PC-3 (cell line): ENCODE results near the gene DUSP6. TPM values are rescaled to one million over a fixed set of nuclear protein-coding genes. Genes with fewer than 3 reads are reported as not detected.
A peak's percentile ranks its signal among the peaks of the same experiment; 100 is the strongest.

Experiments used
- ATAC-seq: fragments of 200-7000 bp; cut with Tn5 transposase; 2 replicates; pipeline ENCODE4 v1.9.1; 2020; ENCODE audit warnings: mild to moderate bottlenecking, moderate library complexity
- BruUV-seq: library from RNA; stranded (reverse); fragments of 400-500 nt; replicated peaks from 2 replicates; lab custom pipeline; 2021; lab: Mats Ljungman, UMichigan
- CTCF ChIA-PET: fragments of 300-600 bp; sonication (Branson Sonifier 250); formaldehyde crosslinking; loops from one replicate; lab custom pipeline; 2022; ENCODE audit warnings: antibody characterized with exemption; lab: Charles Lee
- POLR2A ChIA-PET: fragments of 300-600 bp; sonication (Branson Sonifier 250); formaldehyde crosslinking; loops from one replicate; lab custom pipeline; 2022; ENCODE audit warnings: antibody characterized with exemption; ENCODE audit not compliant: unreplicated experiment; lab: Charles Lee
- DNase-seq: peaks from one replicate; pipeline ENCODE4 v3.0.0-alpha.2; 2015
- H2AFZ ChIP-seq: fragments of 300-600 bp; sonication (generic); 2 replicates; pipeline ENCODE4 v1.6.0; 2016; ENCODE audit warnings: antibody characterized with exemption, low read length
- H3F3A ChIP-seq: fragments of 300-600 bp; sonication (generic); one replicate; pipeline ENCODE4 v1.6.0; 2017; ENCODE audit warnings: antibody characterized with exemption, low read length, control low read depth, mild to moderate bottlenecking; ENCODE audit not compliant: unreplicated experiment
- H3K27ac ChIP-seq: fragments of 300-600 bp; sonication (generic); 2 replicates; pipeline ENCODE4 v1.5.1; 2016; ENCODE audit warnings: mild to moderate bottlenecking, low read length
- H3K27me3 ChIP-seq: fragments of 300-600 bp; sonication (generic); 2 replicates; pipeline ENCODE4 v1.6.1; 2016; ENCODE audit warnings: low read length, mixed read lengths
- H3K36me3 ChIP-seq: fragments of 300-600 bp; sonication (generic); 2 replicates; pipeline ENCODE4 v1.6.1; 2016; ENCODE audit warnings: low read depth, mixed run types, low read length, mixed read lengths
- H3K4me1 ChIP-seq: fragments of 300-600 bp; sonication (generic); 2 replicates; pipeline ENCODE4 v1.5.1; 2016; ENCODE audit warnings: low read length; ENCODE audit not compliant: insufficient read depth
- H3K4me2 ChIP-seq: fragments of 300-600 bp; sonication (generic); 2 replicates; pipeline ENCODE4 v1.6.0; 2016; ENCODE audit warnings: low read length
- H3K4me3 ChIP-seq: fragments of 300-600 bp; sonication (generic); 2 replicates; pipeline ENCODE4 v1.5.1; 2016; ENCODE audit warnings: mild to moderate bottlenecking, low read length, mixed read lengths
- H3K79me2 ChIP-seq: fragments of 300-600 bp; sonication (generic); 2 replicates; pipeline ENCODE4 v1.6.1; 2017; ENCODE audit warnings: low read length, mixed read lengths
- H3K9ac ChIP-seq: fragments of 300-600 bp; sonication (generic); 2 replicates; pipeline ENCODE4 v1.6.0; 2016; ENCODE audit warnings: mild to moderate bottlenecking, low read length
- H3K9me2 ChIP-seq: fragments of 300-600 bp; sonication (generic); replicated peaks from 2 replicates; pipeline ENCODE4 v1.6.1; 2016; ENCODE audit warnings: mixed run types, low read length, mixed read lengths
- H3K9me3 ChIP-seq: fragments of 300-600 bp; sonication (generic); 2 replicates; pipeline ENCODE4 v1.6.1; 2016; ENCODE audit warnings: low read length, mixed read lengths
- H4K20me1 ChIP-seq: fragments of 300-600 bp; sonication (generic); 2 replicates; pipeline ENCODE4 v1.6.1; 2016; ENCODE audit warnings: low read length, mixed read lengths
- EZH2 ChIP-seq: fragments of 300-600 bp; sonication (generic); IDR thresholded peaks from one replicate; pipeline ENCODE4 v1.6.1; 2017; ENCODE audit warnings: antibody characterized with exemption, mild to moderate bottlenecking, low read length; ENCODE audit not compliant: unreplicated experiment
- EZH2phosphoT487 ChIP-seq: fragments of 300-600 bp; sonication (generic); IDR thresholded peaks from 2 replicates; pipeline ENCODE4 v1.6.1; 2018; ENCODE audit warnings: mild to moderate bottlenecking, antibody characterized with exemption, low read length, borderline replicate concordance
- intact Hi-C: fragments of 100-400 bp; cut with micrococcal nuclease; formaldehyde crosslinking; loops from 2 replicates; pipeline ENCODE4 v1.9.0; 2023
- total RNA-seq: library from RNA; depleted of rRNA; stranded (reverse); fragments of >200 nt; gene quantifications from 2 replicates; pipeline ENCODE4 v1.2.3, GENCODE V29; 2014
- TF ChIP-seq, protein P1 (sequence below): fragments of 300-600 bp; sonication (generic); conservative IDR thresholded peaks from 2 replicates; pipeline ENCODE4 v1.5.1; 2017; ENCODE audit warnings: antibody characterized with exemption, low read depth, mild to moderate bottlenecking, low read length

DUSP6 gene
- total RNA-seq, 1 experiment from 2014 or later = 244 TPM

DNA sequence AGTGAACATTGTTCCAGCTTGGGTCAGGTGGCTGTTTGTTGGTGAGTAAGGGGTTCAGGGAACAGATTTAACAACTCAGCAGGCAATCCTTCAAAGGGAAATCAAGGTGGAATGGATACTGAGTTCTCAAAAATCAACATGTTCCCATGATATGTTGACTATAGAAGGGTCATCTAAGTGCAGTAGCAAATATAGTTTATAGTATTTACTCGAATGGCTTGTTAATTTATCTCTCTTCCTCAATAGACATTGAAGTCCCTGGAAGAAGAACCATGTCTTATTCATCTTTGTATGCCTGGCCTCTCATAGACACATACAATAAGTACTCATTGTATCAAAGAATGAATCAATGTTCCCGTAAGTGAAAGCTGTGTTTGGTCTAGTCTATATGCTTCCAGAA, 24.5 kb upstream of the DUSP6 start:
- Histone ChIP-seq H3K4me3 (no peak overlapping the region), H3K27ac (peak overlapping the region; percentile 92), H4K20me1 (no peaks in the 10 kb centered on the region), H3F3A (peaks cover 9% of the 10 kb centered on the region), H3K9me2 (no peaks in the 10 kb centered on the region), H3K27me3 (no peaks in the 10 kb centered on the region), H3K9me3 (no peaks in the 10 kb centered on the region), H3K36me3 (no peaks in the 10 kb centered on the region; the same call in 1 of the 2 replicates), H3K79me2 (no peaks in the 10 kb centered on the region), H2AFZ (no peak overlapping the region), H3K4me1 (peaks cover 48% of the 10 kb centered on the region), H3K4me2 (no peak overlapping the region), H3K9ac (peak overlapping the region; percentile 51; the same call in 1 of the 2 replicates)
- CTCF ChIA-PET = interaction anchor here (0.6 kb wide), 1 partner anchor 22 kb away, joined by 3 read pairs; no protein-coding TSS in a partner anchor
- no TSS peak for BruUV-seq
- ATAC-seq (no peak), DNase-seq (no peak)
- POLR2A ChIA-PET = no interaction called here
- intact Hi-C loops = no loop called here
- no peak for TF ChIP-seq EZH2phosphoT487

DNA sequence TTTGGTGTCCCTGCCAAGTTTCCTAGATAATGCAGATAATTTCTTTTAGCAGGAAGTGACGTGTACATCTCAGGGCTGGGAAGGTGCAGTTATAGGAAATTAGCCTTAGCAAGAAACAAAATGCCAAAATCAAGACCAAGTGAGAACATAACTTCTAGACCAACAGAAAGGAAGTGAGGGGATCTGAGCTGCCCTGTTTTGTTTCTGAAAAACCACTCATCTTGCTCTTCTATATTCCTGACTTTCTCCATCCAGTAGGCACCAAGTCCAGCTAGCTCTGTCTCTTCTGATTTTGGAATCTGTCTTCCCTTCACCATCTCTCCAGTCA, 23.9 kb upstream of the DUSP6 start:
- Histone ChIP-seq H3K27me3 (no peaks in the 10 kb centered on the region), H3K9me2 (no peaks in the 10 kb centered on the region), H2AFZ (no peak overlapping the region), H3K4me1 (peaks cover 55% of the 10 kb centered on the region), H3K9ac (peak overlapping the region; percentile 51), H3K27ac (peak overlapping the region; percentile 92), H3K9me3 (no peaks in the 10 kb centered on the region), H4K20me1 (no peaks in the 10 kb centered on the region), H3K4me3 (no peak overlapping the region), H3K4me2 (peak overlapping the region; percentile 7), H3F3A (peaks cover 9% of the 10 kb centered on the region), H3K36me3 (no peaks in the 10 kb centered on the region; the same call in 1 of the 2 replicates), H3K79me2 (no peaks in the 10 kb centered on the region)
- DNase-seq (no peak), ATAC-seq (no peak)
- no TSS peak for BruUV-seq
- TF ChIP-seq EZH2phosphoT487 (no peak), EZH2 (no peak)
- TF ChIP-seq, protein P1, sequence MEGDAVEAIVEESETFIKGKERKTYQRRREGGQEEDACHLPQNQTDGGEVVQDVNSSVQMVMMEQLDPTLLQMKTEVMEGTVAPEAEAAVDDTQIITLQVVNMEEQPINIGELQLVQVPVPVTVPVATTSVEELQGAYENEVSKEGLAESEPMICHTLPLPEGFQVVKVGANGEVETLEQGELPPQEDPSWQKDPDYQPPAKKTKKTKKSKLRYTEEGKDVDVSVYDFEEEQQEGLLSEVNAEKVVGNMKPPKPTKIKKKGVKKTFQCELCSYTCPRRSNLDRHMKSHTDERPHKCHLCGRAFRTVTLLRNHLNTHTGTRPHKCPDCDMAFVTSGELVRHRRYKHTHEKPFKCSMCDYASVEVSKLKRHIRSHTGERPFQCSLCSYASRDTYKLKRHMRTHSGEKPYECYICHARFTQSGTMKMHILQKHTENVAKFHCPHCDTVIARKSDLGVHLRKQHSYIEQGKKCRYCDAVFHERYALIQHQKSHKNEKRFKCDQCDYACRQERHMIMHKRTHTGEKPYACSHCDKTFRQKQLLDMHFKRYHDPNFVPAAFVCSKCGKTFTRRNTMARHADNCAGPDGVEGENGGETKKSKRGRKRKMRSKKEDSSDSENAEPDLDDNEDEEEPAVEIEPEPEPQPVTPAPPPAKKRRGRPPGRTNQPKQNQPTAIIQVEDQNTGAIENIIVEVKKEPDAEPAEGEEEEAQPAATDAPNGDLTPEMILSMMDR = no peak
- CTCF ChIA-PET = interaction anchor here (0.6 kb wide), 1 partner anchor 21 kb away, joined by 3 read pairs; no protein-coding TSS in a partner anchor
- POLR2A ChIA-PET = no interaction called here
- intact Hi-C loops = no loop called here

DNA sequence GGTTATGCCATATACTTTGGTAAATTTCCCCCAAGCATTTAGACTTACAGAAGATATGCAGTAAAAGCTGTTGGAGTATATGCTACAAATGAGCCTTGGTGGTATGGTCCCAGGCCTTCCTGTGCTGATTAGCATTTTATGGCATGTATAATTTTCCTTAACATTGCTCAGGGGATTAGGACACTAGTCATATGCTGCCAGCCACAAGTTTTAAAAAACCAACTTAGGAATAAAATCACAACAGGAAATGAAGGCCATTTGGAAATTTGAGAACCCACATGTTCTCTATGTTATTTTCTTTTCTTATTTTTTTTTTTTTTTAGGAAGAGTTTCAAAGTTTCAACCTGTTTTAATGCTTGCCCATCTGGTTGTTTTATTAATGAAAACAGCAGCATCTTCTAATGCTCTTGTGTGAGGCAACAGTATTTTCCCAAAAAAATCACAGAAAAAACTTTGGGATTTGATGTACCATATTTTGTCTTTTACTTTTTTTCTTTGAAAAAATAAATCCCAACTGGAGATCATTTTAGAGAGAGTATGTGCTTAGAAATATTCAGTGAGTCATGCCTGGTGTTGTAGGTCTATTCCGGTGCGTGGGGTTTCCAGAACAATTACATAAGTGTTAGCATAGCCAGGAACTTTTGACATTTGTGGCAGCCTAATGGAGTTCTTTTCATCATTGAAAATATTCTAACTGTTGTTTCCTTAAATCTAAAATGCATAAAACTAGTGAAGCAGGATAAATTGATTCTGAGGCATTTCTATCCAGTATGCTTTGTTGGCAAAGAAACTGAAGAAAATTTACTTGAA, 21.7 kb upstream of the DUSP6 start:
- peak; percentile 76 for DNase-seq
- Histone ChIP-seq H4K20me1 (no peaks in the 10 kb centered on the region), H3K27ac (peak overlapping the region; percentile 92), H3K4me3 (no peak overlapping the region), H3K27me3 (no peaks in the 10 kb centered on the region), H3K9me2 (no peaks in the 10 kb centered on the region), H3K9me3 (no peaks in the 10 kb centered on the region), H3K9ac (peak overlapping the region; percentile 34), H3K4me2 (peak overlapping the region; percentile 44), H3F3A (peaks cover 16% of the 10 kb centered on the region), H3K4me1 (peaks cover 77% of the 10 kb centered on the region), H3K79me2 (no peaks in the 10 kb centered on the region), H3K36me3 (no peaks in the 10 kb centered on the region; the same call in 1 of the 2 replicates), H2AFZ (no peak overlapping the region)
- POLR2A ChIA-PET = interaction anchor here (0.6 kb wide), 1 partner anchor 22 kb away, joined by 6 read pairs; the partner anchor contains the start of gene DUSP6
- no TSS peak for BruUV-seq
- TF ChIP-seq EZH2phosphoT487 = no peak
- TF ChIP-seq, protein P1 = no peak
- TF ChIP-seq EZH2 = no peak
- peak; percentile 45 for ATAC-seq
- intact Hi-C loops = loop anchor here (2.0 to 5.0 kb wide), 3 partner anchors 43 to 148 kb away; partner anchors contain the start of gene GALNT4
- CTCF ChIA-PET = no interaction called here
